T47D (cell line): ENCODE results near the gene GRIK4.

Experiments used
- DNase-seq, 2 experiments: peaks; one replicate each; pipeline versions ENCODE4 v3.0.0 to v3.0.0-alpha.2; 2011 to 2012; ENCODE audit warnings: low read depth in 1 of 2, low spot score in 1 of 2
- JUND ChIP-seq: IDR thresholded peaks from 2 replicates; pipeline ENCODE4 v1.6.1; 2012; ENCODE audit warnings: low read depth
- in situ Hi-C: cut with HindIII; loops from 2 replicates; pipeline ENCODE4 v1.10.0; 2016; ENCODE audit warnings: low sequenced_read_pairs, low pct_unique_long_range_greater_than_20kb

The GRIK4 gene

DNA sequence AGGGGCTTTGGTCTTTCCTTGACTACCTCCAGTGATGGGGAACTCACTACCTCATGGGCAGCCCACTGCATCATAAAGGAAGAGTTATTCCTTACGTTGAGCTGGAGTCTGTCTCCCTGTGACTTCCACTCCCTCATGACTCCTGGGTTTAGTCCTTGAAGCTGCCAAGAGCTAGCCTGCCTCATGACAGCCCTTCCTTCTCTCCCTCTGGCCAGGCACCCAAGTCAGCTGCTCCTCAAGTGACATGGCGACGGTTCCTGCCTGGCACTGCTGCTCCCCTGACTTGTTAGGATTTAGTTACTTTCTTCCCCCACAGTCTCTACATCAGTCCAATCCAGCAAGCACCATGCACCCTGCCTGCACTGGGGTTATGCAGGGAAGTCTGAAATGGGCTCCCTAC lies 316.3 kb downstream of the GRIK4 start:
- no peak for DNase-seq
- in situ Hi-C loops, result no loop called here
- TF ChIP-seq JUND, result no peak

DNA sequence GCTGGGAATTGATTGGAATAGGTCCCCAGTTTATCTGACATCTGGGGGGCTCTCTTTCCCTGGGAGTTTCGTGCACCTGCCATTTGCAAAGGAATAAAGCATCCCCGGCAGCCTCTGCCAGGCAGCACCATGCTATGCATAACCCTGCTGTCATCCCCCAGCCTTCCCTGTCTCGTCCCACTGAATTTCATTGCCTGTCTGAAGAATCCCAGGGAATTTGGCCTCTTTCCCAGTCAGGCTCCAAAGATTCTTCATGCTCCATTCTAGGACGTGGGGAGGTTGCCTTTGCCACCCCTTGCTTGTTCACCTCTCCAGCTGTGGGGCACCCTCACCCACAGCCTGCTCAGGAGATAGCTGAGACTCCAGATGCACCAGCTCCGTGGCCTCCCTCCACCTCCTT lies 317.3 kb downstream of the GRIK4 start:
- no peak for TF ChIP-seq JUND
- in situ Hi-C loops, result no loop called here
- no peak for DNase-seq

GRCh38 chr11:120830085-120830620 lies 318.6 kb downstream of the GRIK4 start:
- in situ Hi-C loops, result no loop called here
- no peak for DNase-seq
- TF ChIP-seq JUND, result no peak

GRCh38 chr11:120832481-120833238 lies 321.1 kb downstream of the GRIK4 start:
- no peak for TF ChIP-seq JUND
- no peak for DNase-seq
- in situ Hi-C loops, result no loop called here

DNA sequence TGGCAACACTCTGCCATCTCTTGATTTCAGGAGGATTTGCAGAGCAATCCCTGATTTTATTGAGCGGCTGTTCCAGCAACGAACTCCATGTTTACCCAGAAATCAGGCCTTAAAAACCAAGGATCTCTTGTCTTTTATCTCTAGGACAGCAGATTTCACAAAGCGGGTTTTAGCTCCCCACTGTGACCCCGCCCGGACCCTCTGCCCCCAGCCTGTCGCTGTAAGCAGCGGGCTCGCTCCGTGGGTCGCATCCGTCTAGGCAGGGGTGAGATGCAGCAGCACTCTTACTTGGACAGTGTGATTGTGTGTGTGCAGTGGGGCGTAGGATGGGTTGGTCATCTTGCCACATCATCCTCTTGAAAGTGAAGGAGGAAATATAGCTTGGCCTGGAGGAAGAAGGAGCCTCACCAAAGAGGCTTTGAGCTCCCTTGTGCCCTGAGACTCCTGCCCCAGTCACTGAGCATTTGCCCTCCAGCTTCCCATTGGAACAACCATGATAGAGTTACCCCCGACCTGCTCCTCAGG lies 323.2 kb downstream of the GRIK4 start:
- in situ Hi-C loops, result no loop called here
- no peak for TF ChIP-seq JUND
- DNase-seq, result no peak

DNA sequence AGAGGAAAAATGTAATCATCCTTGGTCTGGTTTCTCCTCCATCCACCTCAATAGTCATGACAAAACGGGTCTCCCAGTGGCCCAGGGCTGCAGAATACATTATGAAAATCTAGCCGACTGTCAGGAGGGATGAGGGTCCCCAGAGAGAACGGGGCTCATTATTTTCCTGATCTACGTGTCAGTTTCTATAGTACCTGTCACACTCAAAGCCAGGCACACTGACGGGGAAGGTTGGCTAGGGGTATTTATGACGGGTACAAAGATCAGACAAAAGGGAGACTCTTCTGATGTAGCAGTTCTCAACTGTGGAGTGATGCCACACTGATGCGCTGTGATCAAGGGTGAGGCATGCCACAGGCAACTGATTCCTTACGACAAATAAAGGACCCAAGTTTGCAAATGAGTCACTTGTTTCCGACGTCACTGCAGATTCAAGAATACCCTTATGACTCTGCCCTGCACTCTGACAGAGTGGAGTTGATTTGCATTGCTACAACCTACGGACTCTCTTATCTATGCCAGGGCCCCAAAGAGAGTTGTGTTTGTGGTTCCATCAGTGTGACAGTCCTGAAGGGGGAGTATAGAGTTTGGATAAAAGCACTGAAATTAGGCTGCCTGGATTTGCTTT lies 324.2 kb downstream of the GRIK4 start:
- TF ChIP-seq JUND, result no peak
- in situ Hi-C loops, result no loop called here
- no peak for DNase-seq

DNA sequence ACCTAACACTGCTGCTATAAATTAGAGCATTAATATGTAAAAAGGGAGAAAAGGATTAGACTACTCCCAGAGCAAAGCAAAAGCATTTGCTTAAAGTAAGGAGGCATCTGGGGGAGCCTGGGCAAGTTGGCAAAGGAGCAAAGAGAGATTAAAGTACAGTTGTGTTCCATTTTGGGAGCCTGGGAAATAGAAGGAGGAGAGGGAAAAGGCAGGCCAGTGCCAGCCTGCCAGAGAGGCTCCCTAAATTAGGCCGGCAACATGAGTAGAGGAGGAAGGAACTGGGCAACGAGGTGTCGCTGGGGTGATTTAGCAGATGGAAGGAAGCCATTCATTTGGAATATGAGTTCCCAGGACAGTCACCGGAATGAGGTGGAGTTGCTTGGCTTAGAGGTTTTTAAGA lies 326.1 kb downstream of the GRIK4 start:
- no peak for TF ChIP-seq JUND
- in situ Hi-C loops, result no loop called here
- DNase-seq, result no peak

DNA sequence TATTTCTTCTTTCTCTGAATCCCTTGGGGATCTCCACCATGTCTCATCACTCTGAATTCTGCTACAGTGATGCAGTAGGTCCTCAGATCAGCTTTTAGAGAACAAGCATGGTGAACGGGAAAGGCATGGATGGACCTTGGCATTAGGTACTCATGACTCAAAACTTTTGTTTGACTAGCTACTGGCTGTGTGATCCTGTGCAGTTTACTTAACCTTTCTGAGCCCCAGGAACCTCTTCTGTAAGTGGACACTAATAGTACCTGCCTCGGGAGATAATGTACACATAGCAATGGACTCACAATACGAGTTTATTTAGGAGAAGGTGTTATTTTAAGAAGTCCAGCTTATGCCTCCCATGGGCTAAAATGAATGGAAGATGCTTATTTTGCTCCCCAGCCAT lies 327.7 kb downstream of the GRIK4 start:
- TF ChIP-seq JUND, result no peak
- in situ Hi-C loops, result no loop called here
- DNase-seq, result peak in 1 of 2 experiments; percentile 32

DNA sequence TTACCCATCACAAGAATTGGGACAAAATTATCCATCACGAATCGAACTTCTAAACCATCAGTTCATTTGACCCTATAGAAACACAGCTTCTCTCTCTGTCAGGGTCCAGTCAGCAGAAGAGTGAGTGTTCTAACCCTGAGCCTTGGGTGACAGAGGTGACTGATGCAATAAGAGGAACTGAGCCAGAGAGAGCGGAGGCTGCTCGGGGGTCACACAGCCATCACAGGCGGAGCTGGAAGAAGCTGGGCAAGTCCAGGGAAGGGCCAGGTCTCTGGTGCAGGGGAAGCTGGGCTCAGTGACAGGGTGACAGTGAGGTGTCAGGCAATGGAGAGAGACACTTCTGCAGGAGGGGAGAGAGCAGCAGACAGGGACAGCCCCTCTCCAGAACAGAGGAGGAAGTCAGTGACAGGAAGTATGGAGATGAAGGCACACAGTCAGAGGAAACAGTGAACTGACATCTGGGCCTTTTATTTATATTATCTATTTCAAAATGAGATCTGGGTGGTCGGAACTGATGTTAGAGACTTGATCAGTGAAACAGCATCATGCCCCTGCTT lies 328.4 kb downstream of the GRIK4 start:
- no peak for DNase-seq
- TF ChIP-seq JUND, result no peak
- in situ Hi-C loops, result no loop called here

DNA sequence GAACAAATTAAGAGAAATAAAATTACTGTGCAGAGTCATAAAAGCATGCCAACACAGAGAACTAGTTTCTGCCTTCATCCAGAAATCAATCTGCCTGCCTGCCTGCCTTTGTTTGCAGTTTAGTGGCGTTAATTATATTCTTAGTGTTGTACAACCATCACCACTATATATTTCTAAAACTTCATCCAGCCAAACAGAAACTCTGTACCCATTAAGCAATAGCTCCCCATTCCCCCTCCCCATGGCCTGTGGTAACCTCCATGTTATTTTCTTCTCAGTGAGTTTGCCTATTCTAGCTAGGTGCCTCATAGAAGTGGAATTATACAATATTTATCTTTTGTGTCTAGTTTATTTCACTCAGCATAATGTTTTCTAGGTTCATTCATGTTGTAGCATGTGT lies 329.1 kb downstream of the GRIK4 start:
- DNase-seq, result no peak
- TF ChIP-seq JUND, result no peak
- in situ Hi-C loops, result no loop called here

DNA sequence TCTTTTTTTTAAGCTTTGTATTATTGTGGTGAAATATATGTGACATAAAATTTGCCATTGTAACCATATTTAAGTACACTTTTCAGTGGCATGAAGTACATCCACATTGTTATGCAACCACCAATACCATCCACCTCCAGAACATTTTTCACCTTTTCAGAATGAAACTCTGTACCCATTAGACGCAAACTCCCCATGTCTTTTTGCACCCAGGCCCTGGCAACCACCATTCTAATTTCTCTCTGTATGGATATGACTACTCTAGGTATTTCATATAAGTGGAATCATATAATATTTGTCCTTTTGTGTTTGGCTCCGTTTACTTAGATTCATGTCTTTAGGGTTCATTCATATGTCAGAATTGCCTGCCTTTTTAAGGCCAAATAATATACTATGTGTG lies 329.5 kb downstream of the GRIK4 start:
- TF ChIP-seq JUND, result no peak
- no peak for DNase-seq
- in situ Hi-C loops, result no loop called here

DNA sequence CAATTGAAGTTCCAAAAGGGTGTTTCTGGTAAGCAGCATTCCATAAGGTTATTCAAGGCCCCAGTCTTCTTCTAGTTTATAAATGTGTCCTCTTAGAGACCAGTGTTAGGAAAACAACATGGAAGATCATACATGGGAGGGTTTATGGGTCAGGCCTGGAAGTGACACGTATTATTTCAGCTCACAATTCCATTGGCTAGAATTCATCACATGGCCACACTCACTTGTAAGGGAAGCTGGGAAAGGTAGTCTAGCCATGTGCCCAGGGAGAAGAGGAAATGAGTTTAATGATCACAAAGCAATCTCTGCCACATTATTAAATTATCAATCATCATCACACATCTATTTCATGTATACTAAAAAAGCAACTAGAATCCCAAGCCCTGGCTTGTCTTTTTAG lies 330.6 kb downstream of the GRIK4 start:
- no peak for TF ChIP-seq JUND
- in situ Hi-C loops, result no loop called here

GRCh38 chr11:120853435-120853834 lies 341.9 kb downstream of the GRIK4 start:
- no peak for TF ChIP-seq JUND
- in situ Hi-C loops, result no loop called here
- no peak for DNase-seq

More for the DNA sequence above, 330.6 kb downstream of the GRIK4 start:
- DNase-seq, result no peak
